K562 (cell line): ENCODE results near the gene LIX1L.

Experiments used
- CTCF ChIP-seq, 3 experiments: IDR thresholded peaks in 2 of 3; conservative IDR thresholded peaks in 1 of 3; 2 replicates each; pipeline ENCODE4 v1.5.1; 2011 to 2012; ENCODE audit warnings: low read length in 3 of 3, mild to moderate bottlenecking in 3 of 3, control low read depth in 2 of 3, improper control_type of control experiment in 1 of 3, inconsistent platforms in 1 of 3, low read depth in 1 of 3, mixed read lengths in 1 of 3, moderate library complexity in 1 of 3; ENCODE audit not compliant: insufficient read depth in 2 of 3
- ETV5 ChIP-seq: sonication (generic); formaldehyde crosslinking; IDR thresholded peaks from 2 replicates; pipeline ENCODE4 v1.4.0; 2020; ENCODE audit warnings: low read depth, mild to moderate bottlenecking, missing genetic modification reagents
- EZH2 ChIP-seq: IDR thresholded peaks from 2 replicates; pipeline ENCODE4 v1.6.1; 2012; ENCODE audit warnings: low read depth, mild to moderate bottlenecking, inconsistent platforms, low read length, borderline replicate concordance
- IRF2 ChIP-seq: sonication (generic); formaldehyde crosslinking; IDR thresholded peaks from 2 replicates; pipeline ENCODE4 v1.8.1; 2022; ENCODE audit warnings: mild to moderate bottlenecking, missing genetic modification reagents
- MTF1 ChIP-seq: fragments of 250-450 bp; sonication (Bioruptor Pico); IDR thresholded peaks from 2 replicates; pipeline ENCODE4 v1.9.0; 2021; ENCODE audit warnings: moderate library complexity, mild to moderate bottlenecking, inconsistent platforms, borderline replicate concordance
- USF1 ChIP-seq: sonication (generic); formaldehyde crosslinking; IDR thresholded peaks from 2 replicates; pipeline ENCODE4 v1.9.0; 2022; ENCODE audit warnings: mild to moderate bottlenecking, missing genetic modification reagents
- ZBTB7A ChIP-seq: IDR thresholded peaks from 2 replicates; pipeline ENCODE4 v1.6.1; 2011; ENCODE audit warnings: low read depth, mild to moderate bottlenecking, low read length, moderate library complexity, borderline replicate concordance; ENCODE audit not compliant: control insufficient read depth
- ZNF592 ChIP-seq: fragments of 450-650 bp; IDR thresholded peaks from 2 replicates; pipeline ENCODE4 v1.6.1; 2017; ENCODE audit warnings: antibody characterized with exemption, mild to moderate bottlenecking
- TF ChIP-seq, protein P1 (sequence below): fragments of 250-450 bp; sonication (Bioruptor Pico); IDR thresholded peaks from 2 replicates; pipeline ENCODE4 v1.8.0; 2021; ENCODE audit warnings: borderline replicate concordance, mild to moderate bottlenecking, moderate library complexity; ENCODE audit not compliant: poor library complexity, severe bottlenecking

GRCh38 chr1:145956781-145957442 is 905 bp downstream of the LIX1L start:
- no peak for TF ChIP-seq EZH2
- no peak for TF ChIP-seq MTF1
- TF ChIP-seq USF1 (CRISPR knock-in tag), result no peak
- TF ChIP-seq, protein P1, sequence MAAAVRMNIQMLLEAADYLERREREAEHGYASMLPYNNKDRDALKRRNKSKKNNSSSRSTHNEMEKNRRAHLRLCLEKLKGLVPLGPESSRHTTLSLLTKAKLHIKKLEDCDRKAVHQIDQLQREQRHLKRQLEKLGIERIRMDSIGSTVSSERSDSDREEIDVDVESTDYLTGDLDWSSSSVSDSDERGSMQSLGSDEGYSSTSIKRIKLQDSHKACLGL, result no peak
- no peak for TF ChIP-seq ZNF592
- TF ChIP-seq ZBTB7A, result no peak
- TF ChIP-seq IRF2, result no peak
- TF ChIP-seq CTCF (IDR thresholded peaks at IDR 0.05 in 2 of 3, conservative IDR thresholded peaks at IDR 0.05 in 1 of 3; ENCODE audit: insufficient read depth in 2 of 3, low read depth in 1 of 3, low read length in 3 of 3), result no peak
- no peak for TF ChIP-seq ETV5 (CRISPR knock-in tag)
